CD4-positive, alpha-beta memory T cell (primary cell): ENCODE data around the gene UNG. TPM values are rescaled to one million over a fixed set of nuclear protein-coding genes. Genes with fewer than 3 reads are reported as not detected.

ENCODE experiments used
- CTCF ChIA-PET: fragments of 350-600 bp; sonication (Branson Sonifier 250); formaldehyde crosslinking; loops from one replicate; lab custom pipeline; 2021; ENCODE audit warnings: inconsistent platforms; ENCODE audit not compliant: partially characterized antibody; lab: Charles Lee
- POLR2A ChIA-PET: fragments of 350-600 bp; sonication (Branson Sonifier 250); formaldehyde crosslinking; loops from one replicate; lab custom pipeline; 2021; ENCODE audit not compliant: partially characterized antibody; lab: Charles Lee
- DNase-seq, 5 donors: peaks; one replicate each; pipeline versions ENCODE4 v3.0.0 to v3.0.0-alpha.2; 2020 to 2022; ENCODE audit warnings: mixed read lengths in 1 of 5
- H3K27ac ChIP-seq: one replicate; pipeline ENCODE4 v1.7.0; 2013; ENCODE audit warnings: low read depth, low read length
- H3K27me3 ChIP-seq: 2 replicates; pipeline ENCODE4 v1.7.0; 2013; ENCODE audit warnings: mild to moderate bottlenecking, low read length, moderate library complexity; ENCODE audit not compliant: insufficient read depth
- H3K36me3 ChIP-seq: 2 replicates; pipeline ENCODE4 v1.7.0; 2013; ENCODE audit warnings: mild to moderate bottlenecking, low read length, moderate library complexity; ENCODE audit not compliant: insufficient read depth
- H3K4me1 ChIP-seq: 2 replicates; pipeline ENCODE4 v1.7.0; 2013; ENCODE audit warnings: mild to moderate bottlenecking, low read length, moderate library complexity; ENCODE audit not compliant: insufficient read depth
- H3K4me3 ChIP-seq, 2 donors: one replicate each; pipeline ENCODE4 v1.7.0; 2013; ENCODE audit warnings: low read length in 2 of 2, mild to moderate bottlenecking in 1 of 2
- H3K9me3 ChIP-seq, 2 donors: one replicate each; pipeline ENCODE4 v1.7.0; 2013; ENCODE audit warnings: low read length in 2 of 2, control low read depth in 1 of 2; ENCODE audit not compliant: control insufficient read depth in 1 of 2
- H3K27ac Mint-ChIP-seq, 7 donors: one replicate each; pipeline ENCODE4 v1.8.0; 2020 to 2021; ENCODE audit warnings: mixed read lengths in 7 of 7, mild to moderate bottlenecking in 6 of 7, inconsistent platforms in 3 of 7, moderate library complexity in 3 of 7
- H3K27me3 Mint-ChIP-seq, 2 donors: one replicate each; pipeline ENCODE4 v1.8.0; 2020 to 2021; ENCODE audit warnings: mixed read lengths in 2 of 2
- H3K36me3 Mint-ChIP-seq, 2 donors: one replicate each; pipeline ENCODE4 v1.8.0; 2020 to 2021; ENCODE audit warnings: mixed read lengths in 2 of 2, inconsistent platforms in 1 of 2, mild to moderate bottlenecking in 1 of 2
- H3K4me1 Mint-ChIP-seq, 4 donors: one replicate each; pipeline ENCODE4 v1.8.0; 2020 to 2021; ENCODE audit warnings: mixed read lengths in 4 of 4, mild to moderate bottlenecking in 1 of 4
- H3K4me3 Mint-ChIP-seq, 8 donors: one replicate each; pipeline ENCODE4 v1.8.0; 2020 to 2021; ENCODE audit warnings: mixed read lengths in 8 of 8, mild to moderate bottlenecking in 7 of 8, moderate library complexity in 6 of 8, inconsistent platforms in 3 of 8
- H3K9me3 Mint-ChIP-seq, 8 donors: one replicate each; pipeline ENCODE4 v1.8.0; 2020 to 2021; ENCODE audit warnings: mixed read lengths in 8 of 8, mild to moderate bottlenecking in 5 of 8, inconsistent platforms in 3 of 8, moderate library complexity in 1 of 8
- intact Hi-C: fragments of 100-400 bp; cut with micrococcal nuclease; formaldehyde crosslinking; loops from one replicate; pipeline ENCODE4 v1.15.1; 2023
- polyA plus RNA-seq, 2 donors: library from polyadenylated mRNA; unstranded; fragments of 300-500 nt; fragmentation: Illumina TruSeq; gene quantifications; one replicate each; pipeline ENCODE4 v1.2.3, GENCODE V29; 2021
- total RNA-seq, 2 experiments: library from RNA; stranded (reverse); gene quantifications; one replicate each; pipeline ENCODE4 v1.2.3, GENCODE V29; 2021

Gene UNG
- total and polyA plus RNA-seq, 4 experiments from 2014 or later, result 18.5 to 47.1 (median 31.3) TPM

DNA sequence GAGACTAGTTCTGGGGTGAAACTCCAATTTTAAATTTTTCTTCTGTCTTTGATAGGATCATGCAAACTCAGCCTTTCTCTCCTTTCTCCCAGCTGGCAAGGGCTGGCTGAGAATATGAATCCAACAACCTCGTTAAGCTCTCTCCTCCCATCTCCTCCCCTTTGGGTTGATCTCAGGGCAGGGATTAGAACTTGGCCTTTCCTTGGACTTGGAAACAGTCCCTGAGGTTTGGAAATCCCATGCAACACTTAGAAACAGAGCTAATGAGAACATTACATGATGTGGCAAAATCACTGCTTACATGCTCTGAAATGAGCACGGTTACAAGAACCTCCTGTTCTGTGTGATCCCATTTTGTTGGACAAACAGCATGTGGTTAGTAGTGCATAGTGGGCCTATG lies 50.6 kb downstream of the UNG start:
- CTCF ChIA-PET, result interaction anchor here (1.0 to 2.6 kb wide), 2 partner anchors 22 to 36 kb away, joined by 3 to 8 read pairs; no protein-coding TSS in a partner anchor
- no peaks in the 10 kb centered on the region for H3K4me1 ChIP-seq
- Mint-ChIP-seq H3K4me3 (no peak overlapping the region), H3K36me3 (no peaks in the 10 kb centered on the region), H3K9me3 (no peaks in the 10 kb centered on the region), H3K27me3 (peaks cover 0 to 1% of the 10 kb centered on the region in 2 donors), H3K4me1 (peaks cover under 1 to 4% (median 3%) of the 10 kb centered on the region in 4 donors), H3K27ac (no peak overlapping the region)
- DNase-seq, result no peak
- intact Hi-C loops, result no loop called here
- no peak overlapping the region for H3K27ac ChIP-seq
- H3K27me3 ChIP-seq, result no peaks in the 10 kb centered on the region
- no peak overlapping the region for H3K4me3 ChIP-seq
- no peaks in the 10 kb centered on the region for H3K36me3 ChIP-seq
- no peaks in the 10 kb centered on the region for H3K9me3 ChIP-seq
- POLR2A ChIA-PET, result no interaction called here

DNA sequence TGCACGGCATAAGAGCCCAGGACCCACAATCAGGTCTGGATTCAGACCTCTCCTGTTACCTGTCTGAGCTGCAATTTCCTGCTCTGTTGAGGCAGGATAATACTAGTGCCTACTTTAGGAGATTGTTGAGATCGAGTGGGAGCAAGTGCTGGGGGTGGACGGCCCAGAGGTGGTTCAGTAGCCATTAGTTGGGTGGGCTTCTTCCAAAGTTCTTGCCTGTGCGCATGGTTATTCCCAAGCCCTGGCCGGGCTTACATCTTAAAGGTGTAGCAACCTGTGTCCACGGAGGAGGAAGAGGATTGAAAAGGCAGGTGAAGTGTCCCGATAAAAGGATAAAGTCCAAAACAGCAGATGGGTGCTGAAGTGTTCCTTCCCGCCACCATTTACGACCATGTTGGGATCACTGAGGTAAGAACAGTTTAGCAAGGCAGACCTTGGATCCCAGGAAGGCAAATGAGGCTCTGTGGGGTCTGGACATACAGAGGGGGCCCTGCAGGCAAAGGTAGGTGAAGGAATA lies 52.8 kb downstream of the UNG start:
- Histone ChIP-seq H3K36me3 (no peaks in the 10 kb centered on the region), H3K4me1 (peaks cover 9% of the 10 kb centered on the region), H3K27ac (no peak overlapping the region), H3K27me3 (no peaks in the 10 kb centered on the region), H3K4me3 (no peak overlapping the region), H3K9me3 (no peaks in the 10 kb centered on the region)
- H3K27me3 Mint-ChIP-seq, result peaks cover 0 to 1% of the 10 kb centered on the region in 2 donors
- no peak for DNase-seq
- no peaks in the 10 kb centered on the region for H3K9me3 Mint-ChIP-seq
- H3K4me3 Mint-ChIP-seq, result no peak overlapping the region
- H3K36me3 Mint-ChIP-seq, result no peaks in the 10 kb centered on the region
- H3K27ac Mint-ChIP-seq, result peak overlapping the region in 1 of 7 donors; percentile 35
- intact Hi-C loops, result loop anchor here (10.0 kb wide), 1 partner anchor 585 kb away; the partner anchor contains the start of genes ISCU and SART3
- CTCF ChIA-PET, result interaction anchor here (2.6 kb wide), 1 partner anchor 38 kb away, joined by 8 read pairs; no protein-coding TSS in a partner anchor
- POLR2A ChIA-PET, result no interaction called here
- H3K4me1 Mint-ChIP-seq, result peaks cover 7 to 13% (median 10%) of the 10 kb centered on the region in 4 donors

DNA sequence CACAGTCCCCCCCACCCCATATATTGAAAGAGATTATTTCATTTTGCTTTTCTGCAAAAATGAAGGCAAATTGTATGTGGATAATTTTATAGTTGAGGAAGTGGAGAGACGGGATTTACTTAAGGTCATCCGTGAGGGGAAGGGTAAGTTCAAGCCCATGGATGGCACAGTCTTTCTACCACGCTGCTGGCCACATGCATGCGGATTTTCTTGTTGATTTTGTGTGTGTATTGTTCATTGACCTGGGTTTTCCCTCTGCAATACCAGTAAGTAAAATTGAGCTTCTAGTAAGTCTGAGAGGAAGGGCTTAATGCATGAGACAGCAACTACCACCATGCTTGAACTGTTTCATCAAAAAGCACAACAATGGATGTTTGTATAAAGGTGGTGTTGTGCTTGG lies 54.1 kb downstream of the UNG start:
- ChIA-PET POLR2A (no interaction called here), CTCF (interaction anchor here (0.9 kb wide), 1 partner anchor 39 kb away, joined by 3 read pairs; no protein-coding TSS in a partner anchor)
- Mint-ChIP-seq H3K4me3 (peak overlapping the region in 1 of 8 donors; percentile 35), H3K9me3 (no peaks in the 10 kb centered on the region), H3K27ac (no peak overlapping the region), H3K27me3 (peaks cover 0 to 1% of the 10 kb centered on the region in 2 donors), H3K4me1 (peaks cover 10 to 20% (median 15%) of the 10 kb centered on the region in 4 donors), H3K36me3 (no peaks in the 10 kb centered on the region)
- Histone ChIP-seq H3K36me3 (no peaks in the 10 kb centered on the region), H3K27me3 (no peaks in the 10 kb centered on the region), H3K9me3 (no peaks in the 10 kb centered on the region), H3K4me3 (no peak overlapping the region), H3K4me1 (peaks cover 15% of the 10 kb centered on the region), H3K27ac (no peak overlapping the region)
- intact Hi-C loops, result loop anchor here (10.0 kb wide), 1 partner anchor 587 kb away; the partner anchor contains the start of genes ISCU and SART3
- no peak for DNase-seq

DNA sequence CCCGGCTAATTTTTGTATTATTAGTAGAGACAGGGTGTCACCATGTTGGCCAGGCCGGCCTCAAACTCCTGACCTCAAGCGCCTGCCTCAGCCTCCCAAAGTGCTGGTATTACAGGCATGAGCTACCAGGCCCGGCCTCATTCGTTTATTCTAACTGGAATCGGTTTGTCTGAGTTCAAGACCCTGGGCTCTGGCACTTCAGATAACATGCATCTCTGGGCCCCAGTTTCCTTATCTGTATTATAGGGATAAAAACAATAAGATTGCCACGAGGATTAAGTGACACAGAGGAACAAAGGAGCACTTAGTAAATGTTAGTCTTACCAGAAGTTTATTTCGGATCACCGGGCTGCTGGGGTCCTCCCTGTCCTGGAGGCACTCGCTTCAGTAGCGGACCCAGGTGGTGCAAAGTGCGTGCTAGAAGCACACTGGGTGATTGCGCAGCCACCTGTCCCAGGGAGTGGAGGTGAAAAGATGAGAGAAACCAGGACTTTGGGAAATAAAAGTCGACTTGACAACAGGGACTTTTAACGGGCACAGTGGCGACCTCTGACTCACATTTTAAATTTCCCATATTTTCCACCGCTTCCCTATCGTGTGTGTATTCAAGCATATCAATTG lies 56.5 kb downstream of the UNG start:
- no peak for DNase-seq
- peak overlapping the region; percentile 42 for H3K27ac ChIP-seq
- H3K27me3 ChIP-seq, result no peaks in the 10 kb centered on the region
- ChIA-PET CTCF (interaction anchor here (0.6 kb wide), 1 partner anchor 41 kb away, joined by 3 read pairs; no protein-coding TSS in a partner anchor), POLR2A (interaction anchor here (0.6 to 1.8 kb wide), 2 partner anchors 55 to 102 kb away, joined by 6 read pairs; partner anchors contain the start of gene USP30)
- H3K27me3 Mint-ChIP-seq, result peaks cover 0 to 1% of the 10 kb centered on the region in 2 donors
- no peaks in the 10 kb centered on the region for H3K9me3 Mint-ChIP-seq
- H3K27ac Mint-ChIP-seq, result peak overlapping the region in 6 of 7 donors; percentile 70 to 93 (median 76)
- peak overlapping the region in 1 of 2 donors; percentile 23 for H3K4me3 ChIP-seq
- no peaks in the 10 kb centered on the region for H3K36me3 ChIP-seq
- no peaks in the 10 kb centered on the region for H3K9me3 ChIP-seq
- H3K4me1 ChIP-seq, result peaks cover 15% of the 10 kb centered on the region
- peak overlapping the region; percentile 80 to 96 (median 94) for H3K4me3 Mint-ChIP-seq
- intact Hi-C loops, result loop anchor here (1.0 to 10.0 kb wide), 4 partner anchors 43 to 589 kb away; partner anchors contain the start of genes ALKBH2, ISCU, SART3 and USP30
- peaks cover 10 to 24% (median 16%) of the 10 kb centered on the region in 4 donors for H3K4me1 Mint-ChIP-seq
- no peaks in the 10 kb centered on the region for H3K36me3 Mint-ChIP-seq

DNA sequence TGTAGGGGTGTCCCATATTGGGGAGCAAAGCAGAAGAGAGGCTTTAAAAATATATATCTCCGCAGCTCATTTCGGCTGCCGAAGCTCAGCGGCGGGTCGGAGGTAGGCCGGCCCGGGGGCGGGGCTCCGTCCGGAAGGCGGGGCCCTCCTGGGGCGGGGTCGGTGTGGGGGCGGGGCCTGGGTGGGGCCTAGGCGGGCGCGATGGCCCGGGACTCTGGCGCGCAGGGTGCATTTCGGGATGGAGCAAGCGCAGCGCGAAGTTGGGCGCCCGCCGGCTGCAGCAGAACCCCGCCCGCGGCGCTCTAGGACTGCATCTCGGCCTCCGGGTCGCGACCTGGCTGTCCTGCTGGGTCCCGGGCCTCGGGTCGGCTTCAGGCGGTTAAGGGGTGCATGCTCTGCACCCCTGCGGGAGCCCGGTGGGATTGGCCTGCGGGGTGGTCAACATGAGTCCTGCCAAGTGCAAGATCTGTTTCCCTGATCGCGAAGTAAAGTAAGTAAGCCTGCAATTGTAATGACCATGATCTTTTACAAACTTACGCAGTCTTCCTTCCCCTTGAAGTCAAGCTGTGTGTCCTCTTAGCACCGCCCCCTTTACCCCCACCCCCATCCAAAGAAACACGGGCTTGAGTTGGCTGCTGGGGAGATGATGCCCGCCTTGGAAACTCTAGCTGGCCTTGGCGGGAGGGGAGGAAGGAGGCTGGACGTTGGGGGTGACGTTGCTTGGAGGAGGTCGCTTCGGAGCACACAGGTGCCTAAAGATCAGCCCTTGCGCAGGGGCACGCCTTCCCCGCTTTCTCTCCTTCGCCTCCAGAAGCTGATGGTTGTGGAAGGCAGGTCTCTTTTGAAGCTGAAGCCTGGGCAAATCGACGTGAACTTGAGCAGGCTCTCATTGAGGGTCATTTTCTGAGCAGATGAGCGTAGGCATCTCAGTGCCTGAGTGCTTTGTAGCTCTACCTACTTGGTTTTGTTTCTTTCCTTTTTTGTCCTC lies 57.3 kb downstream of the UNG start:
- Mint-ChIP-seq H3K4me3 (peak overlapping the region; percentile 85 to 96 (median 94)), H3K9me3 (no peaks in the 10 kb centered on the region), H3K4me1 (peaks cover 10 to 24% (median 16%) of the 10 kb centered on the region in 4 donors), H3K36me3 (no peaks in the 10 kb centered on the region), H3K27me3 (no peaks in the 10 kb centered on the region), H3K27ac (peak overlapping the region; percentile 70 to 96 (median 87))
- POLR2A ChIA-PET, result interaction anchor here (0.6 to 1.8 kb wide), 5 partner anchors 43 to 592 kb away, joined by 3 to 6 read pairs (median 4); partner anchors contain the start of genes ISCU, SSH1 and USP30
- peaks cover 15% of the 10 kb centered on the region for H3K4me1 ChIP-seq
- peak overlapping the region; percentile 68 to 75 for H3K4me3 ChIP-seq
- intact Hi-C loops, result loop anchor here (1.0 to 10.0 kb wide), 4 partner anchors 44 to 590 kb away; partner anchors contain the start of genes ALKBH2, ISCU, SART3 and USP30
- no peaks in the 10 kb centered on the region for H3K27me3 ChIP-seq
- DNase-seq, result peak; percentile 74 to 83 (median 77)
- no peaks in the 10 kb centered on the region for H3K36me3 ChIP-seq
- H3K27ac ChIP-seq, result peak overlapping the region; percentile 42
- CTCF ChIA-PET, result interaction anchor here (0.6 to 0.9 kb wide), 2 partner anchors 42 to 43 kb away, joined by 3 read pairs; no protein-coding TSS in a partner anchor
- H3K9me3 ChIP-seq, result no peaks in the 10 kb centered on the region

DNA sequence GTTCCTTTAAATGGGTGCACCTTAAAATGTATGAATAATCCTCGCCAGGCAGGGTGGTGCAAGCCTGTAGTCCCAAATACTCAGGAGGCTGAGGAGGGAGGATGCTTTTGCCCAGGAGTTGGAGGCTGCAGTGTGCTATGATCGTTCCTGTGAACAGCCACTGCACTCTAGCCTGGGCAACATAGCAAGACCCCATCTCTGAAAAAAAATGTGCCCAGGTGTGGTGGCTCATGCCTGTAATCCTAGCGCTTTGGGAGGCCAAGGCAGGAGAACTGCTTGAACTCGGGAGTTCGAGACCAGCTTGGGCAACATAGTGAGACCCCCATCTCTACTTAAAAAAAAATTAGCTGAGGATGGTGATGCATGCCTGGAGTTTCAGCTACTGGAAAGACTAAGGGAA lies 58.6 kb downstream of the UNG start:
- Mint-ChIP-seq H3K9me3 (no peaks in the 10 kb centered on the region), H3K27ac (peak overlapping the region in 2 of 7 donors; percentile 23 to 70), H3K4me3 (peak overlapping the region in 4 of 8 donors; percentile 26 to 96 (median 94)), H3K27me3 (no peaks in the 10 kb centered on the region), H3K36me3 (no peaks in the 10 kb centered on the region), H3K4me1 (peaks cover 10 to 24% (median 16%) of the 10 kb centered on the region in 4 donors)
- Histone ChIP-seq H3K9me3 (no peaks in the 10 kb centered on the region), H3K4me3 (no peak overlapping the region), H3K4me1 (peaks cover 15% of the 10 kb centered on the region), H3K27ac (no peak overlapping the region), H3K27me3 (no peaks in the 10 kb centered on the region), H3K36me3 (no peaks in the 10 kb centered on the region)
- ChIA-PET CTCF (interaction anchor here (0.8 kb wide), 1 partner anchor 9 kb away, joined by 3 read pairs; no protein-coding TSS in a partner anchor), POLR2A (no interaction called here)
- no peak for DNase-seq
- intact Hi-C loops, result loop anchor here (10.0 kb wide), 1 partner anchor 591 kb away; the partner anchor contains the start of genes ISCU and SART3
